ENCODE results near the gene PEX6. TPM values are rescaled to one million over a fixed set of nuclear protein-coding genes. Genes with fewer than 3 reads are reported as not detected.

The PEX6 gene
- total RNA-seq, 1 experiment from 2014 or later, result 26.1 TPM

DNA sequence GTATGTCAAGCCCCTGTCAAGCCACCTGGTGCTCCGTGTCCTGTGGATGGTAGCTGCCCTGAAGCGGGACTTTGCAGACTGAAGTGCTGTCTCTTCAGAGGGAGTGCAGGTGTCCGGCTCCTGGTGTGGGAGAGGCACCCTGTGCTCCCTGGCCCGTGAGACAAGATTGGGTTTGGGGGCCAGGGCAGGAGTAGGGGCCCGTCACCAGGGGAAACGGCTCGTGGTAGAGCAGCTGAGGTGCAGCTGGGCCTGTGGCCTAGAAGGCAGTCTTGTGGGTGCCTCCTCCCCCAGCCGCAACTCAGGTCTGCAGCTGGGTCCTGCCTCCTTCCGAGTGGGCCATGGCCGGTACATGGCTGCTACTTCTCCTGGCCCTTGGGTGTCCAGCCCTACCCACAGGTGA, 63.2 kb downstream of the PEX6 start, which contains the start of gene PTCRA:
Gene PTCRA (plus strand): TSS at position 322 of the 400 bp plus-strand sequence. CDS start 17 bp downstream, at position 339.
- CTCF ChIA-PET, result no interaction called here
- Histone ChIP-seq H3K4me1 (ENCODE audit: insufficient read depth, low read length, poor library complexity, severe bottlenecking) (no peaks in the 10 kb centered on the region), H3K36me3 (ENCODE audit: insufficient read depth, low read length, poor library complexity, severe bottlenecking) (no peaks in the 10 kb centered on the region), H3K27me3 (replicated peaks; ENCODE audit: insufficient read depth, low read depth, low read length, poor library complexity) (no peaks in the 10 kb centered on the region), H3K4me3 (ENCODE audit: low read depth, low read length, poor library complexity, severe bottlenecking) (no peak within 1 kb of the TSS), H3K9me3 (ENCODE audit: low read depth, low read length, poor library complexity, severe bottlenecking) (no peaks in the 10 kb centered on the region), H3K27ac (ENCODE audit: low read depth, low read length, poor library complexity, severe bottlenecking) (no peak within 1 kb of the TSS)
- POLR2A ChIA-PET (ENCODE audit: low non-redundant PET), result no interaction called here
- no peak for TF ChIP-seq EZH2 (IDR thresholded peaks at IDR 0.05; ENCODE audit: borderline replicate concordance, low read depth, low read length, poor library complexity, severe bottlenecking)
- TF ChIP-seq, protein P1, sequence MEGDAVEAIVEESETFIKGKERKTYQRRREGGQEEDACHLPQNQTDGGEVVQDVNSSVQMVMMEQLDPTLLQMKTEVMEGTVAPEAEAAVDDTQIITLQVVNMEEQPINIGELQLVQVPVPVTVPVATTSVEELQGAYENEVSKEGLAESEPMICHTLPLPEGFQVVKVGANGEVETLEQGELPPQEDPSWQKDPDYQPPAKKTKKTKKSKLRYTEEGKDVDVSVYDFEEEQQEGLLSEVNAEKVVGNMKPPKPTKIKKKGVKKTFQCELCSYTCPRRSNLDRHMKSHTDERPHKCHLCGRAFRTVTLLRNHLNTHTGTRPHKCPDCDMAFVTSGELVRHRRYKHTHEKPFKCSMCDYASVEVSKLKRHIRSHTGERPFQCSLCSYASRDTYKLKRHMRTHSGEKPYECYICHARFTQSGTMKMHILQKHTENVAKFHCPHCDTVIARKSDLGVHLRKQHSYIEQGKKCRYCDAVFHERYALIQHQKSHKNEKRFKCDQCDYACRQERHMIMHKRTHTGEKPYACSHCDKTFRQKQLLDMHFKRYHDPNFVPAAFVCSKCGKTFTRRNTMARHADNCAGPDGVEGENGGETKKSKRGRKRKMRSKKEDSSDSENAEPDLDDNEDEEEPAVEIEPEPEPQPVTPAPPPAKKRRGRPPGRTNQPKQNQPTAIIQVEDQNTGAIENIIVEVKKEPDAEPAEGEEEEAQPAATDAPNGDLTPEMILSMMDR (conservative IDR thresholded peaks at IDR 0.05; ENCODE audit: low read depth, low read length), result no peak
- intact Hi-C loops (cut with micrococcal nuclease; ENCODE audit: unreplicated experiment), result no loop called here
- no peak for DNase-seq (ENCODE audit: low spot score)
- no TSS peak for BruUV-seq (replicated peaks)

DNA sequence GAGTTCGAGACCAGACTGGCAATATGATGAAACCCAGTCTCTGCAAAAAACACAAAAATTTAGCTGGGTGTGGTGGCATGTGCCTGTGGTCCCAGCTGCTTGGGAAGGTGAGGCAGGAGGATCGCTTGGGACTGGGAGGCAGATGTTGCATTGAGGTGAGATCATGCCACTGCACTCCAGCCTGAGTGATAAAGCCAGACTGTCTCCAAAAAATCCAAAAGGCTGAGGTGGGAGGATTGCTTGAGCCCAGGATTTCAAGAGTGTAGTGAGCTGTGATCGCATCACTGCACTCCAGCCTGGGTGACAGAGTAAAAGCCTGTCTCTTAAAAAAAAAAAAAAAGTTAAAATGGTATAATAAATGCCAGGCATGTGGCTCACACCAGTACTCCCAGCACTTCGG, 64.4 kb downstream of the PEX6 start:
- POLR2A ChIA-PET (ENCODE audit: low non-redundant PET), result no interaction called here
- intact Hi-C loops (cut with micrococcal nuclease; ENCODE audit: unreplicated experiment), result no loop called here
- Histone ChIP-seq H3K27ac (ENCODE audit: low read depth, low read length, poor library complexity, severe bottlenecking) (no peak overlapping the region), H3K4me3 (ENCODE audit: low read depth, low read length, poor library complexity, severe bottlenecking) (no peak overlapping the region), H3K4me1 (ENCODE audit: insufficient read depth, low read length, poor library complexity, severe bottlenecking) (no peaks in the 10 kb centered on the region), H3K9me3 (ENCODE audit: low read depth, low read length, poor library complexity, severe bottlenecking) (no peaks in the 10 kb centered on the region), H3K27me3 (replicated peaks; ENCODE audit: insufficient read depth, low read depth, low read length, poor library complexity) (no peaks in the 10 kb centered on the region), H3K36me3 (ENCODE audit: insufficient read depth, low read length, poor library complexity, severe bottlenecking) (no peaks in the 10 kb centered on the region)
- CTCF ChIA-PET, result no interaction called here
- TF ChIP-seq, protein P1 (conservative IDR thresholded peaks at IDR 0.05; ENCODE audit: low read depth, low read length), result no peak
- TF ChIP-seq EZH2 (IDR thresholded peaks at IDR 0.05; ENCODE audit: borderline replicate concordance, low read depth, low read length, poor library complexity, severe bottlenecking), result no peak
- DNase-seq (ENCODE audit: low spot score), result no peak
- no TSS peak for BruUV-seq (replicated peaks)

Other genes with a start within 250 kb of the PEX6 start
- 29.4 and 31.3 TPM in 2 replicates for gene TBCC, start 233.1 kb downstream of the PEX6 start, total RNA-seq (2021)
- gene BICRAL, start 197.1 kb downstream of the PEX6 start, total RNA-seq (2021), result 6.9 and 7.9 TPM in 2 replicates
- gene RPL7L1, start 99.6 kb downstream of the PEX6 start, total RNA-seq (2021), result 168 and 183 TPM in 2 replicates
- not detected in 2 replicates for gene PTCRA, start 63.1 kb downstream of the PEX6 start, total RNA-seq (2021)
- 34.5 and 37.7 TPM in 2 replicates for gene CNPY3, start 49.7 kb downstream of the PEX6 start, total RNA-seq (2021)
- 1.2 and 1.8 TPM in 2 replicates for gene GNMT, start 18.4 kb downstream of the PEX6 start, total RNA-seq (2021)
- gene PPP2R5D, start 5.4 kb upstream of the PEX6 start, total RNA-seq (2021), result 73.6 and 77.1 TPM in 2 replicates
- 113 and 125 TPM in 2 replicates for gene MEA1, start 34.8 kb upstream of the PEX6 start, total RNA-seq (2021)
- 90.1 and 108 TPM in 2 replicates for gene KLHDC3, start 35.1 kb upstream of the PEX6 start, total RNA-seq (2021)
- 104 and 115 TPM in 2 replicates for gene RRP36, start 42.4 kb upstream of the PEX6 start, total RNA-seq (2021)
- 29.4 and 30.7 TPM in 2 replicates for gene CUL7, start 74.7 kb upstream of the PEX6 start, total RNA-seq (2021)
- gene MRPL2, start 80.3 kb upstream of the PEX6 start, total RNA-seq (2021), result 95.8 and 127 TPM in 2 replicates
- gene KLC4, start 80.5 kb upstream of the PEX6 start, total RNA-seq (2021), result 21.3 and 35.6 TPM in 2 replicates
- 84.5 and 95.8 TPM in 2 replicates for gene PTK7, start 97.1 kb upstream of the PEX6 start, total RNA-seq (2021)
- gene SRF, start 192.1 kb upstream of the PEX6 start, total RNA-seq (2021), result 28.7 and 33.2 TPM in 2 replicates
- gene CUL9, start 203.0 kb upstream of the PEX6 start, total RNA-seq (2021), result 38.7 and 50.7 TPM in 2 replicates